IMR-90 (cell line): Measurements from ENCODE around the gene TMPRSS9. TPM values are rescaled to one million over a fixed set of nuclear protein-coding genes. Genes with fewer than 3 reads are reported as not detected.

Source experiments
- ATAC-seq: fragments of 200-7000 bp; cut with Tn5 transposase; 2 replicates; pipeline ENCODE4 v1.9.1; 2020; ENCODE audit warnings: low read depth, mild to moderate bottlenecking, moderate library complexity
- BruUV-seq: library from RNA; stranded (reverse); fragments of 400-500 nt; replicated peaks from 2 replicates; lab custom pipeline; 2021; lab: Mats Ljungman, UMichigan
- CTCF ChIA-PET: fragments of 300-600 bp; formaldehyde crosslinking; extraction: SDS; loops from one replicate; lab custom pipeline; 2021; ENCODE audit warnings: antibody characterized with exemption; lab: Yijun Ruan, JAX
- POLR2A ChIA-PET: fragments of 300-600 bp; sonication (Branson Sonifier 250); formaldehyde crosslinking; loops from one replicate; lab custom pipeline; 2022; ENCODE audit warnings: antibody characterized with exemption; ENCODE audit not compliant: unreplicated experiment; lab: Charles Lee
- DNase-seq: peaks from one replicate; pipeline ENCODE4 v3.0.0; 2013
- H2AFZ ChIP-seq: replicated peaks from 2 replicates; pipeline ENCODE3; 2013; ENCODE audit warnings: low read length, mild to moderate bottlenecking; ENCODE audit not compliant: poor library complexity
- H2AK5ac ChIP-seq: 2 replicates; pipeline ENCODE4 v1.6.1; 2013; ENCODE audit warnings: low read depth, low read length, inconsistent platforms
- H2AK9ac ChIP-seq: replicated peaks from 2 replicates; pipeline ENCODE3; 2013; ENCODE audit warnings: mild to moderate bottlenecking, low read depth, low read length, moderate library complexity; ENCODE audit not compliant: poor library complexity
- H2BK120ac ChIP-seq: 2 replicates; pipeline ENCODE4 v1.6.1; 2013; ENCODE audit warnings: low read depth, low read length, inconsistent platforms
- H2BK15ac ChIP-seq: 3 replicates; pipeline ENCODE4 v1.6.1; 2013; ENCODE audit warnings: low read depth, low read length, inconsistent platforms
- H2BK20ac ChIP-seq: 2 replicates; pipeline ENCODE4 v1.6.1; 2013; ENCODE audit warnings: low read depth, mild to moderate bottlenecking, inconsistent platforms, low read length, moderate library complexity
- H2BK5ac ChIP-seq: 2 replicates; pipeline ENCODE4 v1.6.1; 2013; ENCODE audit warnings: mild to moderate bottlenecking, low read depth, low read length, inconsistent platforms; ENCODE audit not compliant: poor library complexity, severe bottlenecking
- H3K14ac ChIP-seq: replicated peaks from 2 replicates; pipeline ENCODE4 v1.6.1; 2013; ENCODE audit warnings: low read depth, low read length, inconsistent platforms
- H3K18ac ChIP-seq: 2 replicates; pipeline ENCODE4 v1.6.1; 2013; ENCODE audit warnings: low read depth, low read length, control low read depth
- H3K23ac ChIP-seq: 2 replicates; pipeline ENCODE4 v1.6.1; 2013; ENCODE audit warnings: low read depth, low read length, inconsistent platforms
- H3K27ac ChIP-seq: 2 replicates; pipeline ENCODE4 v1.5.1; 2013; ENCODE audit warnings: mild to moderate bottlenecking, control low read depth, low read length; ENCODE audit not compliant: insufficient read depth
- H3K27me3 ChIP-seq: 2 replicates; pipeline ENCODE4 v1.6.1; 2013; ENCODE audit warnings: low read length; ENCODE audit not compliant: control insufficient read depth, insufficient read depth
- H3K36me3 ChIP-seq: 2 replicates; pipeline ENCODE4 v1.6.1; 2013; ENCODE audit warnings: low read length, mixed read lengths; ENCODE audit not compliant: control insufficient read depth, insufficient read depth
- H3K4ac ChIP-seq: 2 replicates; pipeline ENCODE4 v1.6.1; 2013; ENCODE audit warnings: low read depth, low read length, inconsistent platforms
- H3K4me1 ChIP-seq: 2 replicates; pipeline ENCODE4 v1.6.1; 2013; ENCODE audit warnings: low read length, mixed read lengths; ENCODE audit not compliant: control insufficient read depth, insufficient read depth
- H3K4me2 ChIP-seq: 2 replicates; pipeline ENCODE4 v1.6.1; 2013; ENCODE audit warnings: low read depth, mild to moderate bottlenecking, control low read depth, low read length, moderate library complexity
- H3K4me3 ChIP-seq: 2 replicates; pipeline ENCODE4 v1.5.1; 2013; ENCODE audit warnings: low read depth, mild to moderate bottlenecking, control low read depth, low read length, moderate library complexity; ENCODE audit not compliant: insufficient read depth
- H3K56ac ChIP-seq: 2 replicates; pipeline ENCODE4 v1.6.1; 2013; ENCODE audit warnings: low read length, inconsistent platforms; ENCODE audit not compliant: insufficient read depth; ENCODE audit errors: extremely low read depth
- H3K79me1 ChIP-seq, 2 experiments: 2 replicates each; pipeline ENCODE4 v1.6.1; 2013; ENCODE audit warnings: low read length in 2 of 2, inconsistent platforms in 1 of 2, low read depth in 1 of 2
- H3K9ac ChIP-seq: 2 replicates; pipeline ENCODE4 v1.6.1; 2013; ENCODE audit warnings: low read depth, low read length, control low read depth
- H3K9me1 ChIP-seq: 2 replicates; pipeline ENCODE4 v1.6.1; 2013; ENCODE audit warnings: low read length, inconsistent platforms; ENCODE audit not compliant: insufficient read depth
- H3K9me3 ChIP-seq: 2 replicates; pipeline ENCODE4 v1.6.1; 2013; ENCODE audit warnings: low read length; ENCODE audit not compliant: control insufficient read depth, insufficient read depth
- H4K20me1 ChIP-seq: 2 replicates; pipeline ENCODE4 v1.6.1; 2013; ENCODE audit warnings: low read length, inconsistent platforms; ENCODE audit not compliant: insufficient read depth
- H4K5ac ChIP-seq: 2 replicates; pipeline ENCODE4 v1.6.1; 2013; ENCODE audit warnings: mild to moderate bottlenecking, low read depth, low read length, control low read depth
- H4K8ac ChIP-seq, 2 experiments: 2 replicates each; pipeline ENCODE4 v1.6.1; 2013; ENCODE audit warnings: low read depth in 2 of 2, low read length in 2 of 2, control low read depth in 1 of 2, inconsistent platforms in 1 of 2
- H4K91ac ChIP-seq: 2 replicates; pipeline ENCODE4 v1.6.1; 2013; ENCODE audit warnings: low read depth, low read length, inconsistent platforms; ENCODE audit not compliant: insufficient read depth
- BHLHE40 ChIP-seq: fragments of 150-350 bp; IDR thresholded peaks from 2 replicates; pipeline ENCODE4 v1.6.1; 2016; ENCODE audit warnings: mild to moderate bottlenecking, low read depth, low read length
- CTCF ChIP-seq: conservative IDR thresholded peaks from 2 replicates; pipeline ENCODE4 v1.5.1; 2012; ENCODE audit warnings: mild to moderate bottlenecking, low read depth, low read length, improper control_type of control experiment
- ELK1 ChIP-seq: fragments of 150-350 bp; IDR thresholded peaks from 2 replicates; pipeline ENCODE4 v1.6.1; 2016; ENCODE audit warnings: low read depth, mild to moderate bottlenecking, low read length, moderate library complexity, borderline replicate concordance
- FOS ChIP-seq: fragments of 150-350 bp; IDR thresholded peaks from 2 replicates; pipeline ENCODE4 v1.6.1; 2016; ENCODE audit warnings: low read depth, low read length
- MAFK ChIP-seq: IDR thresholded peaks from 2 replicates; pipeline ENCODE4 v1.6.1; 2012; ENCODE audit warnings: low read depth, low read length, improper control_type of control experiment
- MAZ ChIP-seq: IDR thresholded peaks from 2 replicates; pipeline ENCODE4 v1.6.1; 2012; ENCODE audit warnings: low read depth, mild to moderate bottlenecking, low read length, improper control_type of control experiment, moderate library complexity, borderline replicate concordance
- MXI1 ChIP-seq: IDR thresholded peaks from 2 replicates; pipeline ENCODE4 v1.6.1; 2012; ENCODE audit warnings: low read depth, mild to moderate bottlenecking, low read length, moderate library complexity, borderline replicate concordance
- NFE2L2 ChIP-seq: fragments of 150-350 bp; IDR thresholded peaks from 2 replicates; pipeline ENCODE4 v1.6.1; 2016; ENCODE audit warnings: low read depth, mild to moderate bottlenecking, low read length
- POLR2A ChIP-seq: IDR thresholded peaks from 2 replicates; pipeline ENCODE4 v1.6.1; 2012; ENCODE audit warnings: mild to moderate bottlenecking, low read depth, low read length
- RFX5 ChIP-seq: IDR thresholded peaks from 2 replicates; pipeline ENCODE4 v1.8.0; 2012; ENCODE audit warnings: low read depth, mild to moderate bottlenecking, low read length, moderate library complexity
- SMC3 ChIP-seq: fragments of 150-350 bp; IDR thresholded peaks from 2 replicates; pipeline ENCODE4 v1.6.1; 2016; ENCODE audit warnings: low read depth, mild to moderate bottlenecking, antibody characterized with exemption, low read length, moderate library complexity
- WGBS, 2 experiments: methylation state at CpG; one replicate each; pipeline versions ENCODE4 v1.1.5 to v1.1.7; 2013; ENCODE audit warnings: missing lambda C conversion rate in 2 of 2; ENCODE audit not compliant: insufficient read length in 1 of 2; ENCODE audit errors: extremely low coverage in 2 of 2; 5-methylcytosine and 5-hydroxymethylcytosine counted together
- dilution Hi-C: fragments of 300-500 bp; cut with HindIII; formaldehyde crosslinking; loops from one replicate; pipeline ENCODE4 v1.14.3; 2018; ENCODE audit warnings: low sequenced_read_pairs; ENCODE audit not compliant: unreplicated experiment
- in situ Hi-C: fragments of 300-500 bp; cut with MboI; formaldehyde crosslinking; loops from 3 replicates; pipeline ENCODE4 v1.14.3; 2019; ENCODE audit warnings: low sequenced_read_pairs, inconsistent platforms, mixed read lengths
- intact Hi-C: fragments of 100-400 bp; cut with micrococcal nuclease; formaldehyde crosslinking; loops from 2 replicates; pipeline ENCODE4 v1.10.0; 2022
- polyA plus RNA-seq, 3 experiments: library from polyadenylated mRNA; depleted of rRNA; stranded (reverse); fragments of >200 nt; gene quantifications; 2 replicates each; pipeline ENCODE4 v1.2.3, GENCODE V29; 2012; ENCODE audit warnings: low replicate concordance in 1 of 3
- total RNA-seq: library from RNA; depleted of rRNA; stranded (reverse); fragments of >200 nt; gene quantifications from 2 replicates; pipeline ENCODE4 v1.2.3, GENCODE V29; 2012

The TMPRSS9 gene
- total and polyA plus RNA-seq, 2 of the 4 experiments (the other 2 are of a cell fraction): not detected

GRCh38 chr19:2321565-2322283 is 38.3 kb upstream of the TMPRSS9 start:
- no peak for ATAC-seq

More at GRCh38 chr19:2321565-2322283, 38.3 kb upstream of the TMPRSS9 start:
- dilution Hi-C loops (no loop called here), intact Hi-C loops (no loop called here), in situ Hi-C loops (no loop called here)
- H2BK15ac ChIP-seq: no peak overlapping the region
- no peak overlapping the region for H3K9ac ChIP-seq
- BruUV-seq: no TSS peak
- H3K9me3 ChIP-seq: no peaks in the 10 kb centered on the region
- no peak overlapping the region for H4K91ac ChIP-seq
- no peak overlapping the region for H4K8ac ChIP-seq
- H3K4me3 ChIP-seq: no peak overlapping the region
- H2AK5ac ChIP-seq: no peak overlapping the region
- H2BK120ac ChIP-seq: no peak overlapping the region
- no peak overlapping the region for H3K4me2 ChIP-seq
- no peak for DNase-seq
- H2AFZ ChIP-seq: no peak overlapping the region
- H3K27ac ChIP-seq: no peak overlapping the region
- H3K9me1 ChIP-seq: no peaks in the 10 kb centered on the region
- H4K5ac ChIP-seq: no peak overlapping the region
- H3K14ac ChIP-seq: no peak overlapping the region
- no peak overlapping the region for H2BK5ac ChIP-seq
- H3K79me1 ChIP-seq: peaks cover 10 to 25% of the 10 kb centered on the region in 2 experiments
- no peaks in the 10 kb centered on the region for H3K27me3 ChIP-seq
- H3K36me3 ChIP-seq: peaks cover 38% of the 10 kb centered on the region
- H3K4me1 ChIP-seq: no peaks in the 10 kb centered on the region
- no peak for TF ChIP-seq MAFK
- no peak for TF ChIP-seq MAZ
- TF ChIP-seq ELK1: no peak
- TF ChIP-seq SMC3: no peak
- TF ChIP-seq NFE2L2: no peak
- no peak for TF ChIP-seq BHLHE40
- TF ChIP-seq POLR2A: no peak
- TF ChIP-seq CTCF: no peak
- TF ChIP-seq FOS: no peak
- no peak for TF ChIP-seq RFX5
- no peak for TF ChIP-seq MXI1
- H3K23ac ChIP-seq: no peak overlapping the region
- no peak overlapping the region for H3K56ac ChIP-seq
- H2BK20ac ChIP-seq: no peak overlapping the region
- CTCF ChIA-PET: no interaction called here
- H2AK9ac ChIP-seq: no peak overlapping the region
- H3K18ac ChIP-seq: no peak overlapping the region
- POLR2A ChIA-PET: no interaction called here
- peaks cover 11% of the 10 kb centered on the region for H4K20me1 ChIP-seq
- 84% methylated on average over 7 of the region's 39 CpGs; no CpG with 5 or more reads in 1 of the 2 experiments for WGBS, 2 experiments
- no peak overlapping the region for H3K4ac ChIP-seq
